Psoas muscle (tissue), 8 donors: ENCODE measurements around the gene ZIC5. TPM values are rescaled to one million over a fixed set of nuclear protein-coding genes. Genes with fewer than 3 reads are reported as not detected.

Experiments used
- ATAC-seq, 4 donors: fragments of 200-7000 bp; cut with Tn5 transposase; one replicate each; pipeline ENCODE4 v1.9.1; 2020; ENCODE audit warnings: moderate library complexity in 3 of 4, mild to moderate bottlenecking in 2 of 4
- DNase-seq, 2 donors: peaks; one replicate each; pipeline ENCODE4 v3.0.0-alpha.2; 2020
- H3K27ac ChIP-seq: fragments of 200-600 bp; one replicate; pipeline ENCODE4 v1.8.0; 2022
- H3K27me3 ChIP-seq, 3 donors: fragments of 200-600 bp in 1 of 3; one replicate each; pipeline versions ENCODE4 v1.6.1 to v1.8.0; 2013 to 2022; ENCODE audit warnings: low read length in 2 of 3, mild to moderate bottlenecking in 2 of 3, moderate library complexity in 1 of 3; ENCODE audit not compliant: insufficient read depth in 3 of 3
- H3K36me3 ChIP-seq, 2 donors: fragments of 200-600 bp in 1 of 2; one replicate each; pipeline versions ENCODE4 v1.6.1 to v1.8.0; 2013 to 2022; ENCODE audit warnings: low read depth in 1 of 2, mild to moderate bottlenecking in 1 of 2, moderate library complexity in 1 of 2; ENCODE audit not compliant: insufficient read depth in 1 of 2
- H3K4me1 ChIP-seq: fragments of 200-600 bp; one replicate; pipeline ENCODE4 v1.8.0; 2022
- H3K4me3 ChIP-seq: fragments of 200-600 bp; one replicate; pipeline ENCODE4 v1.8.0; 2022; ENCODE audit warnings: mild to moderate bottlenecking
- H3K9me3 ChIP-seq: fragments of 200-600 bp; one replicate; pipeline ENCODE4 v1.8.0; 2022
- WGBS, 3 donors: extraction: QIAGEN DNeasy Blood & Tissue Kit; methylation state at CpG; one replicate each; pipeline versions ENCODE4 v1.1.6 to v1.1.7; 2013; 5-methylcytosine and 5-hydroxymethylcytosine counted together
- intact Hi-C, 2 donors: fragments of 100-400 bp; cut with DNase I; formaldehyde crosslinking; loops; one replicate each; pipeline versions ENCODE4 v1.11.0 to v1.14.2; 2022
- polyA plus RNA-seq, 3 donors: library from polyadenylated mRNA; stranded (reverse); fragments of 200-250 nt; gene quantifications; one replicate each; pipeline ENCODE4 v1.2.3, GENCODE V29; 2013
- total RNA-seq, 4 donors: library from RNA; stranded (reverse); fragmentation: NEBNext Ultra II Directional in 2 of 4; extraction: Animal tissue kit (Norgen Biotek cat#: 25700) in 2 of 4; gene quantifications; one replicate each; pipeline versions ENCODE4 v1.2.1 to v1.2.4, GENCODE V29; 2021 to 2023
- TF ChIP-seq, protein P1 (sequence below): fragments of 200-600 bp; IDR thresholded peaks from one replicate; pipeline ENCODE4 v1.8.0; 2022; ENCODE audit warnings: antibody characterized with exemption
- donor health status: healthy with polysubstance abuse.
- donor health status: DM: no; HTN: no; CAD: no; lungs with moderate emphysema.
- donor health status: Bipolar disorder and iron deficiency.
- donor health status: healthy.
- donor health status: DM: yes; HTN: yes; CAD: no.
- donor health status: DM: no; HTN: no; CAD: no.
- donor health status: DM: no; HTN: no; CAD: no.
- donor health status: DM: yes; HTN: yes; CAD: no.

The ZIC5 gene
- total and polyA plus RNA-seq, 7 donors = not detected

DNA sequence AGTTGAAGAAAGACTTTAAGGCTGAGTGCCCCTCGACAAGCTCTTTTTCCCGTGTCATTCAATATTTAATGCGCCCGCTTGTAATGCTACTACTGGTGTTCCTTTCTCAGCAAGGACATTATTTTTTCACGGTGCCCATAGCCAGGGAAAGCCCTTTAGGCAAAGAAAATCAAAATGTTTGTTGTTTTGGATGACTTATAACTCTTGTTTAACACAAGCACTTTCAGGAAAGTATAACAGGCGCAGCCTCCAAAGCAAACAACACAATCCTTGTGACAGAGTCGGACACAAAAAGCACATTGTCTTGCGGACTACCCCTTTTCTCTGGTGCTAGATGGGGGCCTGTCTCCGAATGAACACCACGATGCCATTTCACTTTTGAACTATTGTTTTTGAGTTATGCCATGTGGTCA lies 12.4 kb downstream of the ZIC5 start:
- ATAC-seq (no peak), DNase-seq (no peak)
- peaks cover 9 to 100% (median 53%) of the 10 kb centered on the region in 3 donors for H3K27me3 ChIP-seq
- intact Hi-C loops = loop anchor here in 1 of 2 donors (5.0 kb wide), 1 partner anchor 38 kb away; no protein-coding TSS in a partner anchor
- no peaks in the 10 kb centered on the region for H3K36me3 ChIP-seq
- 18 to 21% (median 20%) methylated on average over 10 of the region's 10 CpGs for WGBS, 3 donors
- TF ChIP-seq, protein P1, sequence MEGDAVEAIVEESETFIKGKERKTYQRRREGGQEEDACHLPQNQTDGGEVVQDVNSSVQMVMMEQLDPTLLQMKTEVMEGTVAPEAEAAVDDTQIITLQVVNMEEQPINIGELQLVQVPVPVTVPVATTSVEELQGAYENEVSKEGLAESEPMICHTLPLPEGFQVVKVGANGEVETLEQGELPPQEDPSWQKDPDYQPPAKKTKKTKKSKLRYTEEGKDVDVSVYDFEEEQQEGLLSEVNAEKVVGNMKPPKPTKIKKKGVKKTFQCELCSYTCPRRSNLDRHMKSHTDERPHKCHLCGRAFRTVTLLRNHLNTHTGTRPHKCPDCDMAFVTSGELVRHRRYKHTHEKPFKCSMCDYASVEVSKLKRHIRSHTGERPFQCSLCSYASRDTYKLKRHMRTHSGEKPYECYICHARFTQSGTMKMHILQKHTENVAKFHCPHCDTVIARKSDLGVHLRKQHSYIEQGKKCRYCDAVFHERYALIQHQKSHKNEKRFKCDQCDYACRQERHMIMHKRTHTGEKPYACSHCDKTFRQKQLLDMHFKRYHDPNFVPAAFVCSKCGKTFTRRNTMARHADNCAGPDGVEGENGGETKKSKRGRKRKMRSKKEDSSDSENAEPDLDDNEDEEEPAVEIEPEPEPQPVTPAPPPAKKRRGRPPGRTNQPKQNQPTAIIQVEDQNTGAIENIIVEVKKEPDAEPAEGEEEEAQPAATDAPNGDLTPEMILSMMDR = no peak
- no peak overlapping the region for H3K27ac ChIP-seq
- H3K4me3 ChIP-seq = no peak overlapping the region
- H3K9me3 ChIP-seq = no peaks in the 10 kb centered on the region
- H3K4me1 ChIP-seq = peaks cover 22% of the 10 kb centered on the region

DNA sequence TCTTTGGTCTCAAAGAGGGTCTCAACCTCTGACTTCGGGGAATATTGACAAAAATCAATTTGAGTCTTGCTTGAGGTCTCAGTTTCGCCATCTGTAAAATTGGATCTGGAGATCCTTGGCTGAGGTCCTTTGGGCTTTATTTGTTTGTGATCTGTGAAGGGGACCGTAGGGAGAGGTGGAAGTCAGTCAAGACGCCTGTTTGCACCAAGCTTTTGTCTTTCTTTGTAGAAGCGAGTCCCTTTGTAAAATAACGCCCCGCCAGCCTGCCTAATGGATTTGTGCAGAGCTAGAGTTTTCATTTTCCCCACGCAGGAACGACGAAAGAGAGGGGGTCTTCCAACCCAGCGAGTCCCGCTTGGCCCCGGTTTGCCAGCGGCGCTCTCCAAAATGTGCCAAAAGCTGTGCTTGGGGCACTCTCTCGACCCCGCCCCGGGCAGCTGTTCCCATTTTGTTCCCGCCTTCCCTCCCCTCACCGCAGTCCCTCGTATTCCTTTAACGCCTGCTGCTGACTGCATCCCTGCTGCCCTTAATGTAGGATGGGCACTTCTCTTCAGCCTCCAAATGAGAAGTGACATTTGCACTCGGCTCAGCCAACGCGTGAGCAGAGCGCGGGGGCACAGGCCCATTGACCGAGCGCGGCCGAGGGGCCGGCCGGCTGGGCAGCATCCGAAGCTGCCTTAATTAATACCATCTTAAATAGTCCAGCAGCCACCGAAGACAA lies 13.0 kb downstream of the ZIC5 start:
- TF ChIP-seq, protein P1 = no peak
- intact Hi-C loops = loop anchor here in 1 of 2 donors (5.0 kb wide), 1 partner anchor 39 kb away; no protein-coding TSS in a partner anchor
- H3K9me3 ChIP-seq = no peaks in the 10 kb centered on the region
- WGBS, 3 donors = 9 to 10% (median 9%) methylated on average over 34 to 35 of the region's 35 CpGs
- DNase-seq = no peak
- no peak overlapping the region for H3K27ac ChIP-seq
- no peak for ATAC-seq
- H3K27me3 ChIP-seq = peaks cover 9 to 99% (median 54%) of the 10 kb centered on the region in 3 donors
- H3K4me1 ChIP-seq = peaks cover 22% of the 10 kb centered on the region
- H3K4me3 ChIP-seq = no peak overlapping the region
- no peaks in the 10 kb centered on the region for H3K36me3 ChIP-seq

DNA sequence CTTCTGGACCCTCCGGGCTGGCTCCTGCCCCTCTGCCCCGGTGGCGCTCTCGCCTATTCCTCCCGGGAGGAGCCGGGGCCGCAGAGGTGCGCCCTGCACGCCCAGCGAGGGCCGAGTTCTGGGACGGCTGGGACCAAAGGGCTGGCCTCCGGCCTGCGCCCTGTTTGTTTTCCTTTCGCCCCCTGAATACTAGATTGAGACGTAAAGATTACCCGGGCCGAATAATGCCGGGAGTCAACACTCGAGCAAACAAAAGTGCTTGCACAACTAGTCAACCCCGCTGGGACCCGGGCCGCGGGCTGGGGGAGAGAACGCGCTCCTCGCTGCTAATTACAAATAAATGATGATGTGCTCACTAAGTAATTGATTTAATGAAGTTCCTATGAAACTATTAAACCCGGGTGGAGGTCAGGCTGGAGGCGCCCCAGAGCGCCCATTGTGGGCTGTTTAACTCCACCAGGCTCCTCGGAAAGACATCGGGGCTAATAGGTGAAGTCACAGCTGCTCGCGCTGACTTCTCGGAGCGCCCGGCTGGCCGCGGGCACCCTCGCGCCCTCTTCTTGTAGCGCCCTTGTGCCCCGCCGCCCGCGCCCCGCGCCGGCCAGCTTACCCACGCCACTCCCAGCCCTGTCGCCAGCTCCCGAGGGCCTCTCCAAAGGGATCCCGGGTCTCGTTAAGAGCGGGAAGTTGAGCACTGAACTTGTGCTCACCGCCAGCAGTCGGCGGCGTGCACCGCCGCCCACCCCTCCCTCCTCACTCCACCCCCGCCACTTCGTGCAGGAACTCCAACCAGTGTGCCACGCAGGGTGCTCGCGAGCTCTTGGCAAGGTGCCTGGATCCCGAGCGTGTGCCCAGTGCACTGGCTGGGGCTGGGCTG lies 14.9 kb downstream of the ZIC5 start:
- Histone ChIP-seq H3K4me1 (peaks cover 22% of the 10 kb centered on the region), H3K9me3 (no peaks in the 10 kb centered on the region), H3K27me3 (peaks cover 9 to 97% (median 58%) of the 10 kb centered on the region in 3 donors), H3K4me3 (peak overlapping the region; percentile 49), H3K27ac (no peak overlapping the region), H3K36me3 (no peaks in the 10 kb centered on the region)
- intact Hi-C loops = loop anchor here in 1 of 2 donors (5.0 kb wide), 1 partner anchor 41 kb away; no protein-coding TSS in a partner anchor
- WGBS, 3 donors = 1 to 2% (median 1%) methylated on average over 60 to 68 of the region's 68 CpGs
- peak in 1 of 2 donors; percentile 19 for DNase-seq
- peak in 3 of 4 donors; percentile 17 to 52 (median 37) for ATAC-seq
- TF ChIP-seq, protein P1 = no peak

DNA sequence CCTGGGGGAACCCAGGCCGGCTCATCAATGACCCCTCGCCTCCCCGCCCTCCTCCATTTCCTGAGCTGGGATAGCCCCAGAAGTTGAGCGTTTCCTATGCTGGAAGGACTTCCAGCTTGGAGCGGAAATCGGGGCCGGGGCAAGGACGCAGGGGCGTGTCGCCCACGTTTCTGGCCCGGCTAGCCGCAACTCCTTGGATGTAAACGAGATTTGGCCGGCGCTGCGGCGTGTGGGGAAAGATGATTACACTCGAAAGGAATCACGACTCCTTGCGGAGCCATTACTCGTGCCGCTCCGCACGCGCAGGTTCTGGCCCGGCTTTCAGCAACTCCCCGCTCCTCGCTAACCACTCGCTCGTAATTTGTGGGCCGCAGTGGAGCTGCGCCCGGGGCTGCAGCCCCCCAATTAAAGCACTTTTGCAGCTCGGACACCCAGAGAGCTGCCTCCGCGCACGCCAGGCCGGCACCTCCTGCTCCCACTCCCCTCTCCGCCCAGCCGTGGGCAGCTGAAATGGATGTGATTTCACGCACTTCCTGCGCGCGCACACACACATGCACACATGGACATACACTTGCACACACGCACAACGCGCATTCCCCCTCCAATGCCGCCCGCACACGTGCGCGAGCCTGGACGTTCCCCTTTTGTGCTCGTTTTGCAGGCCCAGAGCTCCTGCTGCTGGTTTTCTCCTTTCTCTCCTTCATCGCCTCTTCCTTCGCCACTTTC lies 15.7 kb downstream of the ZIC5 start:
- Histone ChIP-seq H3K4me1 (peaks cover 22% of the 10 kb centered on the region), H3K9me3 (no peaks in the 10 kb centered on the region), H3K27me3 (peaks cover 5 to 97% (median 57%) of the 10 kb centered on the region in 3 donors), H3K27ac (no peak overlapping the region), H3K4me3 (peak overlapping the region; percentile 49), H3K36me3 (no peaks in the 10 kb centered on the region)
- peak in 1 of 2 donors; percentile 40 for DNase-seq
- TF ChIP-seq, protein P1 = no peak
- 2% methylated on average over 51 to 57 of the region's 57 CpGs for WGBS, 3 donors
- peak in 2 of 4 donors; percentile 17 to 51 for ATAC-seq
- intact Hi-C loops = loop anchor here in 1 of 2 donors (5.0 kb wide), 1 partner anchor 41 kb away; no protein-coding TSS in a partner anchor
